HG03196 (cell line): ENCODE results near the gene CADPS.

ENCODE experiments used
- ATAC-seq: cut with Tn5 transposase; IDR thresholded peaks from one replicate; pipeline ENCODE4 v1.9.1; 2021; ENCODE audit not compliant: unreplicated experiment

CADPS gene

DNA sequence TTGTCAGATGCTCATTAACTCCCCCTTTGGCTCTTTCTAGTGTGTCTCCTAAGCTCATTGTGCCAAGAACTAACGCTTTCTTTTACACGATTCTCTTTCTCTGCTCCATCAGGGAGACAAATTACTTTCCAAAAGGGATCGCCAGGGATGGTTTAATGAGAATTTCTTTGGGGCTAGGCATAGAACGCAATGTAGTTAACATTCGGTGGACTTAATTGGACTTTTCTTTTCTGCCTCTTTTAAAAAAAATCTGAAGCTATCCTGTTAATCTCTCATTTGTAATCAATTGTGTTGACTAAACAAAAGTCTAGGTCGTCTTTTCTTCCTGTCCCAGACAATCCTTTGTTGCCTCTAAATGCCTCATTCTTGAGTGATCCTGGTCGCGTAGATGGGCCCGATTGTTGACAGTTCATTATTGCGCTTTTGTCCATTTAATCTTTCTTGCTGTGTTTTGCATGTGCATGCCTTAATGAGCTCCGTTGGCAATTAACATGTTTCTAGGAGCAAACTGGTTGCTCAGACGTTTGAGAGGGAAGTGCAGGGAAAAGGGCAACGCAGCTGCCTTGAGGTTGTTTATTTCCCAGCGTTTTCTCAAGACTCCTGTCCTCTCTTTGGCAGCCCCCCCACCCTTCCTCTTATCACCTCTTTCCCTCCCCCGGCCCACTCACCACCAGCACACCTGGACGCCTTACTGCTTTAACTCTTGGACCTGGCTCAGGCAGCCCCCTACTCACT is 509.7 kb downstream of the CADPS start:
- no peak for ATAC-seq

DNA sequence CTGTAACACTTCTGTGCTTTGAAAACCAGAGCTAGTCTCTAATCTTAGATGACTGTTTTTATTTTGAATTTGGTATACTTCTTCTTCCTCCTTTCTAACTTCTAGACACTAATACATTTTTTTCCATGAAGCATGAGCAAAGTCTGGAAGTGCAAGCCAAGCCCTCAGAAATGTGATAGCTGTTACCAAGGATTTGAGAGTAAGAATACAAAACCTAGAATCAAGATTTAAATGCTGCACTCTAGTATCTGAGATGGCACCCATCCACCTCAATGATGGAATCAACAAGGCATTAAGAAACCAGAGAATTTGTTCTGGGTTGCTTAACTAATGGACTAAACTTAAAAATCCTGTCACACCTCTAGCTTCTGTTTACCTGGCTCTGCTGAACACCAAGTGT is 511.0 kb downstream of the CADPS start:
- no peak for ATAC-seq

DNA sequence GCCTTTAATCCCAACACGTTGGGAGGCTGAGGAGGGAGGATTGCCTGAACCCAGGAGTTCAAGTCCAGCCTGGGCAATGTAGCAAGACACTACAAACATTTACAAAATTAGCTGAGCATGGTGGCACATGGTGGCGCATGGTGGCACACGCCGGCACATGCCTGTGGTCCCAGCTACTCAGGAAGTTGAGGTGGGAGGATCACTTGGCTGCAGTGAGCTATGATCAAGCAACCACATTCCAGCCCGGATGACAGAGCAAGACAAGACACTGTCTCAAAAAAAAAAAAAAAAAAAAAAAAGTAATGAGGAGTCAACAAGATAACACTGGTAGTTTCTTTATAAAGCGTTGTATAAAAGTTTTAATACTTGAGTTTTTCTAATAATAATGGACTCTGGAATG is 511.9 kb downstream of the CADPS start:
- ATAC-seq: no peak

DNA sequence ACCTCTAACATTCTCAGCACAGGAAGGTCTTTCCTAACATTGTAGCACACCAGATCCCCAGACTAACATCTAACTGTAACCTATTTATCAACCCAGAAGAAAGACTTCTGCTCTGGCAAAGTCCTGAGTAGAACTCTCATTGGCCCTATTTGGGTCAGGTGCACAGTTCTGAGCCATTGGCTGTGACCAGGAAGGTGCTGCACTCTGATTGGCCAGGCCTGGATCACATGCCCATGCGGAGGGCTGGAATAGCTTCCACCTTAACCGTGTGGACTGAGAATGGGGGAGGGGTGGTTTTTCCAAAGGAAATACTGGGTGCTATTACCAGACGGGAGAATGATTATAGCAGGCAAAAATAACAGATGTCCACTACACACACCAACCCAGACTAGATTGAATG is 513.4 kb downstream of the CADPS start:
- peak; percentile 6 for ATAC-seq

DNA sequence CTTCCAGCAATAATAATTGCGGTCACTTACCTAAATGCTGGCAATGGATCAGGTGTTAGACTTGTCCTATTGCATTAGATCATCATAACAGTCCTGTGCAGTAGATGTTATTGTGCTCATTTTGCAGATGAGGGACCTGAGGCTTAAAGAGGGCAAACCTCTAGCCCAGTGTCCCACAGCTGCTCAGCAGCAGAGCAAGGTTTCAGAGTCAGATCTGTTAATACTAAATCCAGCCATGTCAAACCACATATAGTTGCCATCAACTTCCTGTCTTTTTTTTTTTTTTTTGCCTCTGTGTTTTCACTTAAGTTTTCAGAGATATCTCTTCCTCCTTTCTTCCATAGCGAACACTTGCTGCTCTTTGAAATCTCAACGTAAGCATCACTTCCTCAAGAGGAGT is 514.0 kb downstream of the CADPS start:
- ATAC-seq: peak; percentile 98

DNA sequence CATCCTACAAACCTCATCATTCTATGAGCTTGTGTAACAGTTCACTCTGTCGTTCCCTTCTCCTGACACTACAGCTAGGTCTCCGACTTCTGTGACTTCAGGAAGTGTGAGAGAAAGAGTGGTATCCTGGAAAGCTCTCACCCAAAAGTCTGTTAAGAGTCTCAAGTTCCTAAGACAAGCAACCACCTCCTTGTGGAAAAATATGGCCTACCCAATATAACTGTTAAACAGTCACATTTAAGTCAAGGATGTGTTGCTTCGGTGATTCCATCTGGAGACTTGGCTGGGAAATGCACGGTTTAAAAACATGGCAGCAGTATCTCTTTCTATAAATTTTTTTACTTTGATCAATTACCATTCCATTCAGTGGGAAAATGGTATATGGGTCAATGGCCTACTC is 515.7 kb downstream of the CADPS start:
- no peak for ATAC-seq

DNA sequence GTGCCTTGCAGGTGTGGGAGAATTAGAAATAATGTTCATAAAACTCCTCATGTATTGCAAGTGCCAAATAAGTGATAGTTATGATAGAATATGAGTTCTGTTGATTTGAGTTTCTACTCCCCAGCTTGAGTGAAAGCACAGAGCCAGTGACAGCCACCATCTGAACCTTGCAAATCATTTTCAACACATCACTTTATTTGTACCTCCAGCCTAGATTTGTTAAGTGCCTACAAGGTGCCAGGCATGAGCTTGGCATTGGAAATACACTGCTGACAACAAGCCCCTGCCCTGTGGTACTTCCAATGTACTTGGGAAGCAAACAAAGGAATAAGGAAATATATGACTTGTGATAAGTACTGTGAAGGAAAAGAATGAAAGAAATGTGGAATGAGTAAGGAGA is 518.9 kb downstream of the CADPS start:
- no peak for ATAC-seq

DNA sequence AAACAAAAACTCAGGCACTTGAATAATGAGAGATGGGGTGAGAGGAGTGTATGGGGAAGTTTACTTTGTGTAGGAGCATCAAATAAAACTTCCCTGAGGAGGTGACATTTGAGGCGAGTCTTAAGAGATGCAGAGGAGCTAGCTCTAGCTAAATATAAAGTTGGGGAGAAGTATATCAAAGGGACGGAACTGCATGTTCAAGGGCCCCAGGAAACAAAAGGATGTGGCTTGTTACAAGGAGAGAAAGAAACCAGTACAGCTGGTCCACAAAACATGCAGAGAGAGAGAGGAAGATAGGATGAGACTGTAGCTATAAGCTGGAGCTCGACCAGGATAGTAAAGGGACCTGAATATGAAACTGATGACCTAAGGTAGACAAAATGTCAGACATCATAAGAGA is 519.5 kb downstream of the CADPS start:
- no peak for ATAC-seq
